ENCODE results near the gene SECISBP2. TPM values are rescaled to one million over a fixed set of nuclear protein-coding genes. Genes with fewer than 3 reads are reported as not detected.

SECISBP2 gene
- total RNA-seq, 1 experiment from 2014 or later = 15.7 TPM

DNA sequence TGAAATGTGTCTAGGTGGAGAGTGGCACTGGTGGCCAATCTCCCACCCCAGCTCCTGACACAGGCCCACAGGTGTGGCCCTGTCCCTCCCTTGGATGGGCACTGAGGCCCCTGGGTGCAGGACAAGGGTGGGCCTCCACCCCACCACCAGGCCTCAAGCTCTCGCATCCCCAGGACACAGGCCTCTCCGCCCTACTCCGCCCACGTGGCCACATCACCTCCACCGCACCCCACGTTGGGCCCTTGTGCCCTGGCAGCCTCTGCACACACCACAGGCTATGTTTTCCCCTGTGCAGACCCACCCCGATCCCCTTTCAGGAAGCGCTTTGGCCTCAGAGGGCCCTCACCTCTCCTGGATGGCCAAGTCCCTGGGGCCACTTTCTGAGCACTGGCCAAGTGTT, 54.7 kb downstream of the SECISBP2 start:
- Histone ChIP-seq H2AFZ (ENCODE audit: low read length) (no peak overlapping the region), H3K27me3 (ENCODE audit: low read length) (no peaks in the 10 kb centered on the region), H3K4me1 (ENCODE audit: insufficient read depth, low read length) (no peaks in the 10 kb centered on the region), H4K20me1 (ENCODE audit: low read length) (no peaks in the 10 kb centered on the region), H3K9me3 (ENCODE audit: low read length) (no peaks in the 10 kb centered on the region), H3K9ac (ENCODE audit: low read length) (no peak overlapping the region), H3K27ac (ENCODE audit: low read length) (no peak overlapping the region), H3K9me2 (replicated peaks; ENCODE audit: low read length) (no peaks in the 10 kb centered on the region), H3K36me3 (ENCODE audit: low read depth, low read length) (no peaks in the 10 kb centered on the region), H3K4me2 (ENCODE audit: low read length) (no peak overlapping the region), H3F3A (ENCODE audit: low read length, unreplicated experiment) (no peaks in the 10 kb centered on the region), H3K79me2 (ENCODE audit: low read length) (no peaks in the 10 kb centered on the region), H3K4me3 (ENCODE audit: low read length) (no peak overlapping the region)
- intact Hi-C loops (cut with micrococcal nuclease) = no loop called here
- no peak for ATAC-seq
- CTCF ChIA-PET = no interaction called here
- no peak for DNase-seq
- TF ChIP-seq EZH2 (IDR thresholded peaks at IDR 0.05; ENCODE audit: low read length, unreplicated experiment) (no peak), EZH2phosphoT487 (IDR thresholded peaks at IDR 0.05; ENCODE audit: borderline replicate concordance, low read length) (no peak)
- TF ChIP-seq, protein P1, sequence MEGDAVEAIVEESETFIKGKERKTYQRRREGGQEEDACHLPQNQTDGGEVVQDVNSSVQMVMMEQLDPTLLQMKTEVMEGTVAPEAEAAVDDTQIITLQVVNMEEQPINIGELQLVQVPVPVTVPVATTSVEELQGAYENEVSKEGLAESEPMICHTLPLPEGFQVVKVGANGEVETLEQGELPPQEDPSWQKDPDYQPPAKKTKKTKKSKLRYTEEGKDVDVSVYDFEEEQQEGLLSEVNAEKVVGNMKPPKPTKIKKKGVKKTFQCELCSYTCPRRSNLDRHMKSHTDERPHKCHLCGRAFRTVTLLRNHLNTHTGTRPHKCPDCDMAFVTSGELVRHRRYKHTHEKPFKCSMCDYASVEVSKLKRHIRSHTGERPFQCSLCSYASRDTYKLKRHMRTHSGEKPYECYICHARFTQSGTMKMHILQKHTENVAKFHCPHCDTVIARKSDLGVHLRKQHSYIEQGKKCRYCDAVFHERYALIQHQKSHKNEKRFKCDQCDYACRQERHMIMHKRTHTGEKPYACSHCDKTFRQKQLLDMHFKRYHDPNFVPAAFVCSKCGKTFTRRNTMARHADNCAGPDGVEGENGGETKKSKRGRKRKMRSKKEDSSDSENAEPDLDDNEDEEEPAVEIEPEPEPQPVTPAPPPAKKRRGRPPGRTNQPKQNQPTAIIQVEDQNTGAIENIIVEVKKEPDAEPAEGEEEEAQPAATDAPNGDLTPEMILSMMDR (conservative IDR thresholded peaks at IDR 0.05; ENCODE audit: low read depth, low read length) = no peak
- POLR2A ChIA-PET (ENCODE audit: unreplicated experiment) = no interaction called here
- no TSS peak for BruUV-seq (replicated peaks)

DNA sequence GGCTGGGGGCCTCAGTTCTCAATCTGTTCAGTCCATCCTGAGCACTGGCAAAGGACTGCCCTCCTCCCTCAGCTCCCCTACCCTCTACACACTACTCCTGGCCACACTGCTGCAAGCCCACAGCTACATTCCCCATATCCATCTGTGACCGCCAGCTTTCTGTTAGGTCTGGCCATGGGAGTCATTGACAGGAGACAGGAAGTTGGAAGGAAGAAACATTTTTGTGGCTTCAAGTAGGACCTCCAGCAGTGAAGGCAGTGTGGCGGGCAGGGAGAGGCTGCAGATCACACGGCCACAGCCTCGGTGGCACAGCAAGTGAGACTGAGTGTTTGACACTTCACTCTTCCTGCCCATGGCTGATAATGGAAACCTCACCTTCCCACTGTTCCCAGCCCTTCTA, 55.9 kb downstream of the SECISBP2 start:
- no peaks in the 10 kb centered on the region for H3K4me1 ChIP-seq (ENCODE audit: insufficient read depth, low read length)
- no peak overlapping the region for H3K4me3 ChIP-seq (ENCODE audit: low read length)
- intact Hi-C loops (cut with micrococcal nuclease) = no loop called here
- no peaks in the 10 kb centered on the region for H3F3A ChIP-seq (ENCODE audit: low read length, unreplicated experiment)
- no peak overlapping the region for H3K9ac ChIP-seq (ENCODE audit: low read length)
- POLR2A ChIA-PET (ENCODE audit: unreplicated experiment) = no interaction called here
- no peak for TF ChIP-seq EZH2phosphoT487 (IDR thresholded peaks at IDR 0.05; ENCODE audit: borderline replicate concordance, low read length)
- TF ChIP-seq EZH2 (IDR thresholded peaks at IDR 0.05; ENCODE audit: low read length, unreplicated experiment) = no peak
- TF ChIP-seq, protein P1 (conservative IDR thresholded peaks at IDR 0.05; ENCODE audit: low read depth, low read length) = no peak
- H3K9me2 ChIP-seq (replicated peaks; ENCODE audit: low read length) = no peaks in the 10 kb centered on the region
- no peaks in the 10 kb centered on the region for H3K79me2 ChIP-seq (ENCODE audit: low read length)
- ATAC-seq (no peak), DNase-seq (no peak)
- no peak overlapping the region for H2AFZ ChIP-seq (ENCODE audit: low read length)
- H4K20me1 ChIP-seq (ENCODE audit: low read length) = no peaks in the 10 kb centered on the region
- no peak overlapping the region for H3K4me2 ChIP-seq (ENCODE audit: low read length)
- CTCF ChIA-PET = no interaction called here
- H3K36me3 ChIP-seq (ENCODE audit: low read depth, low read length) = no peaks in the 10 kb centered on the region
- no peak overlapping the region for H3K27ac ChIP-seq (ENCODE audit: low read length)
- no peaks in the 10 kb centered on the region for H3K27me3 ChIP-seq (ENCODE audit: low read length)
- no peaks in the 10 kb centered on the region for H3K9me3 ChIP-seq (ENCODE audit: low read length)
- BruUV-seq (replicated peaks) = no TSS peak

DNA sequence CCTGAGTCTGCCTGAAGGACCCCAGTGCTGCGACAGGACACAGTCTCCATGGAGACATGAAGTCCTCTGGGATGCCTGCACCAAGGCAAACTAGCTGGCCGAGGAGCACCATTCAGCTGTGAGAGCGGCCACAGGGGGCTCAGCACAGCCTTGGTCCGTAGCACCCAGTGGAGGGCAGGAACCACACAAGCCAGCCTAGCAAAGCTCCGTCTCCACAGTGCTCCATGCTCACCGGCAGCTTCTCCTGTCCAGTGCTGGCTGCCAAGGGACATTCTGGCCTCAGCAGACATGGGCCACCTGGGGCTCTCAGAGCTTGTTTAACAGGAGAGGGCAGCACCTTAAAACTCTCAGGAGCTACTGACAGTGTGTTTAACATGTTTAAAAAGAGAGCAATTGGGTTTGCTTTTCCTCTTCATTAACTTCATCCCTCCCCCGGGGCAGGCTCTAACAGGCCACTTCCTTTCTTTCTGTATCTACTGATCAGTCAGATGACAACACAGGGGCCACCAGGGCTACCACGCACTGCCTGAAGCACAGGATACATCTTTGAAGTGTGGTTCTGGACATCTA, 57.0 kb downstream of the SECISBP2 start:
- Histone ChIP-seq H3K9me3 (ENCODE audit: low read length) (no peaks in the 10 kb centered on the region), H3K36me3 (ENCODE audit: low read depth, low read length) (no peaks in the 10 kb centered on the region), H3K9ac (ENCODE audit: low read length) (no peak overlapping the region), H3K9me2 (replicated peaks; ENCODE audit: low read length) (no peaks in the 10 kb centered on the region), H3K79me2 (ENCODE audit: low read length) (no peaks in the 10 kb centered on the region), H4K20me1 (ENCODE audit: low read length) (no peaks in the 10 kb centered on the region), H3K4me2 (ENCODE audit: low read length) (no peak overlapping the region), H3K4me3 (ENCODE audit: low read length) (no peak overlapping the region), H3F3A (ENCODE audit: low read length, unreplicated experiment) (no peaks in the 10 kb centered on the region), H3K27ac (ENCODE audit: low read length) (no peak overlapping the region), H3K27me3 (ENCODE audit: low read length) (no peaks in the 10 kb centered on the region), H2AFZ (ENCODE audit: low read length) (no peak overlapping the region), H3K4me1 (ENCODE audit: insufficient read depth, low read length) (no peaks in the 10 kb centered on the region)
- TF ChIP-seq EZH2 (IDR thresholded peaks at IDR 0.05; ENCODE audit: low read length, unreplicated experiment) (no peak), EZH2phosphoT487 (IDR thresholded peaks at IDR 0.05; ENCODE audit: borderline replicate concordance, low read length) (no peak)
- TF ChIP-seq, protein P1 (conservative IDR thresholded peaks at IDR 0.05; ENCODE audit: low read depth, low read length) = no peak
- ChIA-PET POLR2A (ENCODE audit: unreplicated experiment) (no interaction called here), CTCF (interaction anchor here (1.1 kb wide), 1 partner anchor 174 kb away, joined by 9 read pairs; no protein-coding TSS in a partner anchor)
- DNase-seq = peak; percentile 2
- BruUV-seq (replicated peaks) = no TSS peak
- peak; percentile 27; the same call in 1 of the 2 replicates for ATAC-seq
- intact Hi-C loops (cut with micrococcal nuclease) = no loop called here

All from PC-3 (cell line).